Measurements from ENCODE around the gene BDH1.

Gene BDH1

DNA sequence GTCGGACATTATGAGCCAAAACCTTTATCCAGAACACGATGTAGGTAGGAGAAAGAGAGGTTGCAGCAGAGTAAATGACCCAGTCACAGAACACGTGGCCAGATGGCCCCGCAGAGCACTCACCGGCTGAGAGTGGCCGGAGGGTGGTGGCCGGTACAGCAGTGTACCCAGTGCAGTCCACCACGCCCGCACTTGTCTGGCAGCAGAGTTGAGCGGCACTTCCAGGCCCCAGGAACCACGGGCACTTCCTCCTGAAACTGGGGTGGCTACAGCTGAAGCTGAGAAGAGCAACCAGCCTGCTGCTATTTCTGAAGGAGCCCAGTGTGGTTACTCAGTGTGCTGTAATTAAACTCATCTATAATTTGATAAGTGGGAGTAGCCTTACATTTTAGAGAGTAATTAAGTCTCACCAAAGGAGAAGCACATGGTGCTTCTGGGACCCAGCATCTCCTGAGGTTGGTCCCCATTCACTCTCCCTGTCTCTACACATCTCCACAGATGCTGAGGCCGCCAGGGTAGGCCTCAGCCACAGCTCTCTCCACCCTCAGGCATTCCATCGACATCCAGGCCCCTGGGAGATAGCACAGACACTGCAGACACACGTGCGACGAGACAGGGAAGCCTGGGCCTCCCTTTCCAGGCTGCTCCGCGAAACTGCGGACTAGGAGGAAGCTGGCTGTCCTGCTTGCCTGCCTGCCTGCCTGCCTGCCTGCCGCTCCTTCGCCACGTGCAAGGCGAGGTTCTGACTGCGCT is 49.8 kb downstream of the BDH1 start:
- DNase-seq (ENCODE audit: low read depth), result no peak

DNA sequence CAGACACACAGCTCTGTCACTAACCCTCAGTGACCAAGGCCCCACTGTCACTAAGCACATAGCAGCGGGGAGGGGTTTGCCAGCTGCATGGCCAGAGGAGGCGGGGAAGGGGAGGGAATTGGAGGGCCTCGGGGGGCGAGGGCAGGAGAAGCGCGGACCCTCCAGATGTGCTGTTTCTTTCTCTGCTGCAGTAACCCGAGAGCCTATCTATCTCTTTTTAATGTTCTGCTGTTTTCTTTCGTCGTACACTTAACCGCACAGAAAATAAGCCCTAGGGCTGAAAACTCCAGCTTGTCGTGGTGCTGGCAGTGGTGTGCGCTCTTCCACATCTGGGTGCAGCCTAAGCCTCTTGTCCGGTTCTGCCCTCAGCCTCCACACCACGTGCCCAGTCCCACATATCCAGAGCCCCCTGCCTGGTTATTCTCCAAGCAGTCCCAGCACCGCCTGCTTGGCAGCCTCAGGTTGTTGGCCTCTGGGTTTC is 51.1 kb downstream of the BDH1 start:
- DNase-seq (ENCODE audit: low read depth), result no peak

DNA sequence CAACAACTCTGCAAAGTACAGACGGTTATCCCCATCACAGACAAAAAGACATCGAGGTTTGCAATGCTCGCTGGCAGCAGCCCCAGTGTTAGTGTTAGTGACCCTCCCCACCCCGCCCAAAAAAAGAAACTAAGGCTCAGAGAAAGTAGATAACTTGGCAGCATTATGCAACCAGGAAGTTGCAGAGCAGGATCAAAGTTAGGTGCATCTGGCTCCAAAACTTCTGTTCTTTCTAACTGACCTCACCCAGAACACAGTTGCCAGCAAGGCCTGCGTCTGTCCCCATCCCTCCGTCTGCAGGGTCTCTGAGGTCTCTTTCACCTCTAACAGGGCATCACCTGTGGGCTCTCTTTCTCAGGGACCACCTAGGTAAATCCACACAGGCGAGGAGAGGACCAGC is 51.5 kb downstream of the BDH1 start:
- DNase-seq (ENCODE audit: low read depth), result no peak

DNA sequence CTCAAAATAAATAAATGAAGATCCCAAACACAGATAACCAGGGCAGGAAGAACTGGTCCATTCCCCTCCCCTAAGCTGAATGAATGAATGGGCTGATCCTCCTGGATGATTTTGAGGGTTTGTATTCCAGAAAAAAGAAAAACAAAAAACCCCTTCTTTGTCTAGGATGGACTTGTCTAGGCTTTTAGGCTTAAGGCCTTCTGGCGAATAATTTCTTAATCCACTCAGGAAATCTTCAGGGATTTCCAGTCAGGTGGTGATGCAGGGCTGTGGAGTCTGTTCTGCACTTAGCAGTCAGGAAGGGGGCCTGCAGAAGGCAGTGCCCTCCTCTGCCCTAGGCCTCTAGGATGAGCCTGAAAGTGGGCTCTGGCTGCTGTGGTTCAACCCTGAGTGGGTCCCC is 52.1 kb downstream of the BDH1 start:
- no peak for DNase-seq (ENCODE audit: low read depth)

DNA sequence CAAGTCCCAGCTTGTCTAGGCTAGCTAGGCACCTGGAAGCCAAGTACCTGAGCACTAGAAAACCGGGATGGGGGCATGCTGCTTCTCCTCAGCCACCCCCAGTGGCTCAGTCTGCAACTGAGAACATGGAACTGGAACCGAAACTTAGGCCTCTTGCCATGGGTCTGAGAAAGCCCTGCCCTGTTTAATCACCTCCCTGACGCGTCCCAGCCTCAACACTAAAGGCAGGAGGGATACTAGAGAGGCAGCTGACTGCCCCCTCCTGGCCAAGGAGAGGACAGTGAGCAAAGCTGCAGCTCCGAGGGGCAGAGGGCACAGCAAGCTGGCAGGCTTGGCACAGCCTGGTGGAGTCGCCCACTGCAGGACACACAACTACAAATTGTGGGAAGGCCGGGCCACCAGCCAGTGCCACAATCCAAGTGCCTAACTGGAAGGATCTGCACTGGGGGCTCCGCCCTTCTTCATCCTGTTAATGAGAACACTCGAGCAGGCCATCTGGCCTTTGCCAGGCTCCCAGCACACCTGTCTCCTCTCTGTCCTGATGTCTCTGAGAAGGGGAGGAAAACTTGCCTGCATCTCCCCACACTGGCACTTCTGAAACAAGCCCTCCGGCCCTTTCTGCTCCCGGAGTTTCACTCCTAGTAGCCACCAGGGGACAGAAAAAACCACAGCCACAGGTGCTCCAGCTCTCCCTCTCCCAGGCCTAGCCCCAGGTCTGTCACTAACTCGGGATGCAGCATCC is 53.7 kb downstream of the BDH1 start:
- DNase-seq (ENCODE audit: low read depth), result no peak

DNA sequence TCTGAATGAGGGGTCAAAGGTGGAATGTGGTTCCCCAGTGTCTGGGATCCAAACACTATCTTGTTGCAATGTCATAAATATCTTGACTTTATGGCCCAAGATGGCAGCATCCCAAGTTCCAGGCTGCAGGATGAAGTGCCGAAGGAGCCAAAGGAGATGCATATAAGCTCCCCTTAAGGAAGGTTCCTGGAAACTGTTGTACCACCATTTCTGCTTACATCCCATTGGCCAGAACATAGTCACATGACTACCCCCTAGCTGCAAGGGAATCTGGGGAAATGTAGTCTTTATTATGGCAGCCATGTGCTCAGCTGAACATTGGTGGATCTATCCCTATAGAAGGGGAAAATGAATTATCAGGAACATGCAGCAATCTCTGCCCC is 54.3 kb downstream of the BDH1 start:
- no peak for DNase-seq (ENCODE audit: low read depth)

DNA sequence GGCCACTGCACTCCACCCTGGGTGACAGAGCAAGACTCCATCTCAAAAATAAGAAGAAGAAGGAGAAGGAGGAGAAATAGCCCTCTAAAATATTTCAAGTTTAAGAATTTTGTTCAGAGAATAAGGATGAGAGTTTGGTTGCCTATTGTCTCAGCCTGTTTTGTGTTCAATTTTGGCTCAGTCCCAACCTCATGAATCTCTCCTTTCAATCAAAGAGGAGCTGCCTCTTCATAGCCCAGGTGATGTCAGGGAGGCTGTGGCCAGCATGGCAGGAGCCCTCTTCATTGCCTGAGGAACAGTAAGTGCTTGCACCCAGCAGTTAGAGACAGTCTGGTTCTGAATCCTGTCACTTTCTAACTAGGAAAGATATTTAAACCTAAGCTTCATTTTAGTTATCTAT is 55.0 kb downstream of the BDH1 start:
- no peak for DNase-seq (ENCODE audit: low read depth)

DNA sequence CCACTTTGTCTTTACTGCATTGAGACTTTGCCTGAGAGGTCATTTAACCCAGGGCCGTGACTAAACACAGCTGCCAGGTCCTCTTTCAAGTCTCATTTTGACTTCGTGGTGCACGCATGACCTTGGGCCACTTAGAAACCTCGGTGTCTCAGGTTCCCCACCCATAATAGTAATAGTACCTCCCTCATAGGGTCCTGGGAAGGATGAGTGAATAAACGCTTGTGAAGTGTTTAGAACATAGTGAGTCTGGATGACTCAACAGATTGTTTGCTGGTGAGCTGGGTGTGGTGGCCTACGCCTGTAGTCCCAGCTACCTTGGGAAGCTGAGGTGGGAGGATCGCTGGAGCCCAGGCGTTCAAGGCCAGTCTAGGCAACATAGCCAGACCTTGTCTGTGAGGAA is 56.3 kb downstream of the BDH1 start:
- no peak for DNase-seq (ENCODE audit: low read depth)

DNA sequence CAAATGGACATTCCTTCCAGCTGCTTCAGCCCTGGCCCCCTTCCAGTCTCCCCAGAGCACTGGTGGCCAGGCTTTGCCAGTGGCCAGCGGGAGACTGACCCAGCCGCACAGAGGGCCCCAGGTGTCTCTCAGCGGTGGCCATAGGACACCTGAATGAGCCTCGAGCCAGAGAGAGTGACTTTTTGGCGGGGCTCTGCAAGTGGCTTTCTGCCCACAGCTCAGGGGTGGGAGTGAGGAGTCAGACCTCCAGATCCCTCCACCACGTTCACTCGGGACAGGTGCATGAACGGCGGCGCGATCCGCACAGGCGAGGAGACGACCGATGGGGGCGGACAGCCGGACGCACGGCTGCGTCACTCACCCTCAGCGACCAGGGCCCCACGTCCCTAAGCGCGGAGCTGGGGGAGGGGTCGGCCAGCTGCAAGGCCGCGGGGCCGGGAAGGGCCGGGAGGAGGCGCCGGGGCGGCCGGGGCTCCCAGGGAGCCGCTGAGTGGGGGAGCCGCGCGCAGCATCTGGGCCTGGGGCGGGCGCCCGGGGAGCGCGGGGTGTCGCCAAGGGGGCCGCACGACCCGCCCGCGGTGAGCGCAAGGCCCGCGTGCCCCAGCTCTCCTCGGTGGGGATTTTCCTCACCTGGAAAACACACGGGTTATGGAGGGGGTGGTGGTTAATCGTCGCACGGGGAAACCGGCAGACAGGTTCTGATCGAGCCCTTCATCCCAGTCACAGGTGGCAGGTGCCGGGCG is 57.1 kb downstream of the BDH1 start:
- no peak for DNase-seq (ENCODE audit: low read depth)

DNA sequence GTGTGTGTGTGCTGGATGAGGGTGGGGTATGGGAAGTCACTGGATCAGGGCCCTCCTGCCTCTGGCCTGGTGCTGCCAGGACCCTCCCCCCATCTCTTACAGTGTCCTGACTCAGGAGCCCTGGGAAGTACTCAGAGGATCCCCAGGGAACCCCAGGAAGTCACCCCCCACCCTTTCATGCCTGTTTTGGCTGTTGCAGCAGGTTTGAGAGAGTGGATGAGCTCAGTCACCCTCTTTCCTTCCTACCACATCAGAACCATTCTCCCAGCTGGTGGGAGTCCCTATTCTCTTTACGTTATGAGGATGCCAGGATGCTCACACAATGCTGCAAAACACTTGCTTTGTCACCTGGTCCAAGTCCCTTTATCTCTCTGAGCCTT is 59.0 kb downstream of the BDH1 start:
- no peak for DNase-seq (ENCODE audit: low read depth)

DNA sequence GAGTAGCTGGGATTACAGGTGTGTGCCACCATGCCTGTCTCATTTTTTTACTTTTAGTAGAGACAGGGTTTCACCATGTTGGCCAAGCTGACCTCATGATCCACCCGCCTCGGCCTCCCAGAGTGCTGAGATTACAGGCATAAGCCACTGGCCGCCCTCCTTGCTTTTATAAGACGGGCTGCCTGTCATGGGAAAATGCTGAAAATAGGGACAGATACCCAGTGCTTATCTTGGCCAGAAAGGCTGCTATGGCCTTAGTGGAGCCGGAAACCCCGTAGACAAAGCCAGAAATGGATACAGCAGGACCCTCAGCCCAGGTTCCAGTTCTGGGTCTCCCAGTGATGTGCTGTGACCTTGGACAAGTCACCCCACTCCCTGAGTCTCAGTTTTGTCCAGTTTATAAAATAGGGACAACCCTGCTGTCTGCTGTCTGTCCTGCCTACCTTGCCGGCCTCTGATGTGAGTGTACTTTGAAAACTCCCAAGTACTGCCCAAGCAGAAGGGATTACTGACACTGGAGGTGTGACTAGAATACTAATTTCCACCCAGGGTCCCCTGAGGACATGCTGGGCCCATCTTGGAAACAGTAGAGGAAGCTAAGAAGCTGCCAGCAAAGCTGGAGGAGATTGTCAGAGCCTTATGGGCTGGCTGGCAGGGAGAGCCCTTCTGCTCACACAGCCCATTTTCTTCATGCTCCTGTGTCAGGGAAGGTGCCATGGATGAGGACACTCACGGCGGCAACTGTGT is 59.6 kb downstream of the BDH1 start:
- no peak for DNase-seq (ENCODE audit: low read depth)

DNA sequence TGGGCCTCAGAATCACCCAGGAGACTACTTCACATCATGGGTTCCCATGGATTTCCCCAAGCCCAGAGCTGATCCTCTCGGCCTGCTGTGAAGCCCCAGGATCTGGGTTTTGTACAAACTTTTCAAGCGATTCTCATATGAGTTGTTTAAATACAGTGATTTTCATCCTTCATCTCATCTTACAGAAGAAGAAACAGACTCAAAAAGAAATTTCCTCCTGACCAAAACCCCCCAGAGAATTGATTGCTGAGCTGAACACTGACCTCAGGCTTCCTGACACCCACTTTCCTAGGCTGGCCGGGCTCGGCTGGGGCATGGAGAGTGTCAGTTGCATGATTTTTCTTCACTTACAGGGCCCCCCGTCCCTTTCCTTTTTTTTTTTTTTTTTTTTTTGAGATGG is 60.3 kb downstream of the BDH1 start:
- DNase-seq (ENCODE audit: low read depth), result no peak

DNA sequence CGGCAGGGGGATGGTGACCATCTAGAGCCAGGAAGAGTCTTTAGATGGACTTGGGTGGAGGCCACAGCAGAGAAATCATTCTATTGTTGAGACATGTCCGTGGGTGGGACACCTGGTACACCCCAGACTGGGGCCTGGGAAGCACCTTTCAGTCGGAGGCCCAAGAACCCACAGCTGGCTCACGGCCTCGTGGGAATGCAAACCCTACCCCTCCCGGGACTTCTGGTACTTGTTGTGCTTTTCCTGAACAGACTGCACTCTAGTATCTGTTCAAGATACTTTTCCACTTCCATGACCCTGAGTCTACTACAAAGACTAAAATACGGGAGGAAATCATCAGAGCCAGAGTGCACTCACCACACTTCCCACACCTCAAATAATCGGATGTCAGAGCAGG is 60.7 kb downstream of the BDH1 start:
- no peak for DNase-seq (ENCODE audit: low read depth)

DNA sequence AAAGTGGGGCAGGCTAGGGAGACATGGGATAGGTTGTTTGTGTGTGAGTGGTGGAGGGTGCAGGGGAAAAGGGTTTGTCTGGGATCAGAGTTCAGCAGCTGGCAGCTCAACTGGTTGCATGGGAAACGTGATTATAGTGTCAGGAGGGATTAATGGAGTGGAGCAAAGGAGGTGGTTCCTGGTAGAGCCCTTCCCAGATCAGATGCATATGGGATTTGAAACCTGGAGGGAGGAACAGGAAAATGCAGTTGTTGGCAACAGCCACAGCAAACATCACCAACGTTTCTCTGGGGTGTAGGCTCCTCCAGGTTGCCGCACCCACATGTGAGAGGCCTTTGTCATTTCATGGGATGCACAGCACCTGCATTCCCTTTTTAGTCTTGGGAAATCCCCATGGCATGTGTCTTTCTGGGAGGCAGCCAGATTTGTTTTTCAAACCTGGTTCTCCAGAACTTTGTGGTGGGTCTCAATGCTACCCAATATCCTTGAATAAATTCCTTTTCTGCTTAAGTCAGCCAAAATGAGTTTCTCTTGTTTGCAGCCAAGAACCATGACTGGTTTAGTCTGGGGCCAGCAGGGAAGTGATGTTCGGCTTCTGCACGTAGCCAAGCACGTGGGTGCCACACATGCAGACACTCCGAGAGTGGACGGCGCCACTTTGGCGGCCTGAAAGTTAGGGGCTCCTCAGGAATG is 61.3 kb downstream of the BDH1 start:
- DNase-seq (ENCODE audit: low read depth), result no peak

DNA sequence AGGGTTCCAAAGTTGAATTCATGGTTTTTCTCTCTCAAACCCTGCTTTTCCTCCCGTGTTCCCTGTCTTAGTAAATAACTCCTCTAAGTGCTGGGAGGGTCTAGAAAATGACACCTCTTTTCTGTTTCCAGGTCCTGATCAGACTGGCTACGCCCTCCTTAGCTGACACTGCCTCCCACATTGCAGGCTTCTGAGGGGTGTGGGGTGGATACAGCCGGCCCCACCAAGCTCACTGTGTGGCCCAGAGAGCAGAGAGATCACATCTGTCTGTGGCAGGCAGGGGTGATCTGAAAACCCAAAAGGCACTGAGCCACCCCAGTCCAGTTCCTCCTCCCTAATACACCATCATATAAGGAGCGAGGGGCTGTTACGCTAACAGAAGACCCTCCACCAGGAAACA is 62.7 kb downstream of the BDH1 start:
- DNase-seq (ENCODE audit: low read depth), result no peak

DNA sequence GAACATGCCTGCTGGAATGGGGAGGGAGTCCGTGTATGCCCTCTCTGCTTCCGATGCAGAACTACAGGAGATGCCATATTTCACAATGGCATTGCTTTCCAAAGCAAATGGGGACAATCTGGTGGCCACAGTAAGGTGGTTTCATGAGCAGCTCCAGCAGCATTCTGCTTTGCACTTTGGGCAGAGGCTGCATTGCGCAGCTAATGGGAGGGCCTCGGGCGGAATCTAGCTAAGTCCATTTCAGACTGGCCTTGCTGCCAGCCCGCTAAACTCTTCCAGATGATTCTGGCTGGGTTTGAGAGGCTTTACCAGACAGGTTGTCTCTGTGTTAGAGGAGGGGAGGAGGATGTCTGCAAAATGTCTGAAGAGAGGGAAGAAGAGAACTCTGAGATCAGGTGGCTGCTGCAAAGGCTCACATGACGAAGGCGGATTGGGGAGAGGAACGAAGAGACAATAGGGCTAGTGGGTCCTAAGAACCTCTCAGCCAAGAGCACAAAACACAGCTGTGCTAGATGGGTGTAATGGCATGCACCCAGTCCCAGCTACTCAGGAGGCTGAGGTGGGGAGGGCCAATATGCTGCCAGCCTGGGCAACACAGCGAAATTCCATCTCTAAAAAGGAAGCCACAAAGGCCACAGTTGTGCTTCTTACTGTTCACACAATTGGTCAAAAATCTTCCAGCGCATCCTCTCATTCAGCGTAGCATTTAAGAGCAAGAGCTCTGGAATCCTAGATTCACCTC is 63.7 kb downstream of the BDH1 start:
- no peak for DNase-seq (ENCODE audit: low read depth)

DNA sequence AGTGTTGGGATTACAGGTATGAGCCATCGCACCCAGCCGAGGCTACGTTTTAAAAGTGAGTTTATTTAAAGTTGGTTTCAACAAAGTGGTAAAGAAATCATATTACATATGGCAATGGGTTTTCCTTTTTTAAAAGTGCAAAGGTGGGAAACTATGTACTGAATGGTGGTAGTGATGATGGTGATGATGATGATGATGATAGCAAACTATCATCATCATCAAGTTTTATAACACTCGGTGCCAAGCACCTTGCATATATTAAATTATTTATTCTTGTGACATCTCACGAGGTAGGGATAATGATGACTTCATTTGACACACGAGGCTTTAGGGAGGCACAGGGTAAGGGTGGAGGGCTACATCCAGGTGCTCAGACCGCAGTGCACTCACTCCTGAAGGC is 64.3 kb downstream of the BDH1 start:
- DNase-seq (ENCODE audit: low read depth), result no peak

DNA sequence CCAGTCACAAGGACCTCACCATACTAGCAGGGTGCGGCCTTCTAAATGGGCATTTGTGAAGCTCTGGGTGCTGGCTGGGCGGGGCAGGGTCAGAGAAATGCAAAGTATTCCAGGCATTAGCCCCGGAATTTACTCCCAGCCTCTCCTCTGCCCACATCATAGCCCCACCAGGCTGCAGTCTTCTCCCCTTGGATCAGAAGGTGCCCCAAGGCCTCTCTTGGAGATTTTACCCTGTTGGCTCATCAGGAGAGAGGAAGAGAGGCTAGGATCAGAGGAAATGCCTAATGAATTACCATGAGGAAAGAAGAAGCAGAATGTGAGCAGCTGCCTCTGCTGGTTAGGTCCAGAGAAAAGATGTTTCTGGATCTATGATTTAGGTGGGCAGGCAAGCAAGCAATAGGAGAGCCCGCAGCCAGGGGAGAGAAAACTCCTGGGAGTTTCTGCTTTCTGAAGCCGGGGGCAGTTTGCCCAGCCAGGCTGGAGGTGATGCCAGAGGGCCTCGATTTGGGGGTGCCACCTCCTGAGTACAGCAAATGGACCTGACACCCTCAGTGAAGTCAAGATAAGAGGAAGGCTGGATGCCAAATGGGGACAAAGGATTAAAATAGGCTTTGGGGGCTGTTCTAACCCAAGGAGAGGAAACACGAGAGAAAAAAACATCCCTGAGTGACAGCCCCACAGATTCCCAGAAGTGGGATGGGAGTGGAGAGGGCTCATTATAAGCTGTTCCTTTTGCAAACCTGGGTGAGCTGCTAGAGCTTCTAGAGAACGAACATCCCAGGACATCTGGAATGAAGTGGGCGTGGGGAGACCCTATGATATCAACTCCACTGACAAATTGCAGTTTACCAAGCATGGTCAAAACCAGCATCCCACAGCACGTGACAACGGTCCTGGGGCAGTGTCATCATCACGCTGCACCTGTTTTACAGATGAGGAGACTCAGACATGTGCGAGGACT is 65.4 kb downstream of the BDH1 start:
- no peak for DNase-seq (ENCODE audit: low read depth)

DNA sequence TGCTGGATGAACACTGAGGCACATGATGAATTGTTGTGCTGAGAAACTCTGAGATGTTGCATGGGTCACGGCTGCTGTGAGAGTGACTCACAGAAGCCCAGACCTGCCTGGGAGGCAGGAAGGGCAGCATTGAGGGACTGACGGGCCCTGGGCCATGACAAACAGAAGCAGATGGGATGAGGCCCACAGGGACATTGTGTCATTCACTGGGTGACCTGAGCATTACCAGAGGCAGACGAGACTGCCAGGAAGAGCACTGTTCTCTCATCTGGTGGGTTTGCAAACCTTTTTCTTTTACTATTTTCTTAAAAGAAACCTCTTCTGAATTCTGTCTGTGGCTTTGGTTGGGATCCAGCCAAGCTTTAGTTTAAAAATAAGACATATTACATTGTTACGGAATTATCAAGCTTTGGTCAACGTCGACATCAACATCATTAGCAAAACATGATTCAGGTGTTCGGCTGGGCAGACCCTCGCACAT is 67.8 kb downstream of the BDH1 start:
- DNase-seq (ENCODE audit: low read depth), result no peak

DNA sequence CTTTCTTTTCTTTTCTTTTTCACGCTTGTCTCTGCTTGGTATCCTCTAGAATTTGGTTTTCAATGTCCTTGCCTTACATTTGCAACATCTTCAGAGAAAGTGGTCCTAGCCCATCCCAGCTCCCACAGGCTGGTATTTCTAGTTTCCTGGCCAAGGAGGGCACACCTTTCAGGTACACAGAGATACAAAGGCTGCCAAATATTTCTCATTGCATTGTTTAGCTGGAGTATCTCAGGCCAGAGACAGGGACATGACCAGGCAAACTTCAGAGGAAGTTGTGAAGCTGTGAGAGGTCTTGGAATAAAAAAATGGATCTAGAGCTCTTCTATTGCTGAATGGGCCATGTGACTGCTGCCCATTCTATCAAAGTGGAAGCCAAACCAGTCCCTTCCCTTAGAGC is 68.9 kb downstream of the BDH1 start:
- no peak for DNase-seq (ENCODE audit: low read depth)
